GM12878 (cell line): ENCODE data around the gene UBB. TPM values are rescaled to one million over a fixed set of nuclear protein-coding genes. Genes with fewer than 3 reads are reported as not detected.
A peak's percentile ranks its signal among the peaks of the same experiment; 100 is the strongest.

ENCODE experiments used
- ATAC-seq: fragments of 200-7000 bp; cut with Tn5 transposase; 3 replicates; pipeline ENCODE4 v1.9.1; 2020; ENCODE audit warnings: mild to moderate bottlenecking, moderate library complexity
- BruUV-seq: library from RNA; stranded (reverse); fragments of 400-500 nt; replicated peaks from 2 replicates; lab custom pipeline; 2021; lab: Mats Ljungman, UMichigan
- CTCF ChIA-PET: fragments of 300-600 bp; sonication (Branson Sonifier 250); formaldehyde crosslinking; extraction: SDS; loops from one replicate; lab custom pipeline; 2021; ENCODE audit warnings: inconsistent platforms; lab: Yijun Ruan, JAX
- POLR2A ChIA-PET: fragments of 350-600 bp; formaldehyde crosslinking; extraction: SDS; loops from one replicate; lab custom pipeline; 2021; ENCODE audit warnings: inconsistent platforms; lab: Charles Lee
- RAD21 ChIA-PET: fragments of 300-600 bp; sonication (Branson Sonifier 250); formaldehyde crosslinking; loops from one replicate; lab custom pipeline; 2023; ENCODE audit warnings: antibody characterized with exemption; ENCODE audit not compliant: unreplicated experiment; lab: Charles Lee
- SMC1A ChIA-PET: fragments of 300-600 bp; sonication (Branson Sonifier 250); formaldehyde crosslinking; loops from one replicate; lab custom pipeline; 2023; ENCODE audit not compliant: unreplicated experiment, uncharacterized antibody; lab: Charles Lee
- DNase-seq: peaks from one replicate; pipeline ENCODE4 v3.0.0-alpha.2; 2011; ENCODE audit warnings: low read depth, low spot score
- FAIRE-seq: peaks from 3 replicates; lab custom pipeline; 2011; peaks lifted over from hg19 to GRCh38; lab: Jason Lieb, UNC
- H2AFZ ChIP-seq: 2 replicates; pipeline ENCODE4 v1.6.0; 2011; ENCODE audit warnings: low read depth, low read length, control low read depth; ENCODE audit not compliant: control insufficient read depth
- H3K27ac ChIP-seq: 2 replicates; pipeline ENCODE4 v1.5.1; 2011; ENCODE audit warnings: control low read depth; ENCODE audit not compliant: control insufficient read depth, insufficient read depth
- H3K27me3 ChIP-seq, 2 experiments: replicated peaks in 1 of 2; 2 replicates each; pipeline versions ENCODE4 v1.6.0 to v1.6.1; 2011; ENCODE audit warnings: low read length in 1 of 2; ENCODE audit not compliant: control insufficient read depth in 2 of 2, insufficient read depth in 2 of 2
- H3K36me3 ChIP-seq, 2 experiments: 2 replicates each; pipeline ENCODE4 v1.5.1; 2011; ENCODE audit warnings: low read length in 1 of 2; ENCODE audit not compliant: control insufficient read depth in 2 of 2, insufficient read depth in 2 of 2
- H3K4me1 ChIP-seq: 2 replicates; pipeline ENCODE4 v1.6.1; 2011; ENCODE audit warnings: mild to moderate bottlenecking, low read length, moderate library complexity, mixed read lengths; ENCODE audit not compliant: control insufficient read depth, insufficient read depth
- H3K4me2 ChIP-seq: 2 replicates; pipeline ENCODE4 v1.6.0; 2011; ENCODE audit warnings: control low read depth; ENCODE audit not compliant: control insufficient read depth, insufficient read depth
- H3K4me3 ChIP-seq: fragments of 200-600 bp; sonication (generic); 2 replicates; pipeline ENCODE4 v1.5.1; 2016
- H3K79me2 ChIP-seq: 2 replicates; pipeline ENCODE4 v1.6.0; 2011; ENCODE audit warnings: low read length; ENCODE audit not compliant: control insufficient read depth, insufficient read depth
- H3K9ac ChIP-seq: 2 replicates; pipeline ENCODE4 v1.8.0; 2011; ENCODE audit warnings: low read length, control low read depth, mixed read lengths; ENCODE audit not compliant: control insufficient read depth, insufficient read depth
- H3K9me3 ChIP-seq: replicated peaks from 3 replicates; pipeline ENCODE4 v1.5.1; 2011; ENCODE audit warnings: mild to moderate bottlenecking, low read length; ENCODE audit not compliant: control insufficient read depth, insufficient read depth
- H4K20me1 ChIP-seq: 2 replicates; pipeline ENCODE4 v1.6.0; 2011; ENCODE audit not compliant: control insufficient read depth, insufficient read depth
- BRCA1 ChIP-seq: IDR thresholded peaks from 2 replicates; pipeline ENCODE4 v1.6.1; 2011; ENCODE audit warnings: low read depth, low read length, improper control_type of control experiment
- EGR1 ChIP-seq, 2 experiments: IDR thresholded peaks; 1 replicate in 1 of 2; 2 replicates in 1 of 2; pipeline ENCODE4 v1.6.1; 2011 to 2012; ENCODE audit warnings: low read depth in 2 of 2, low read length in 2 of 2, borderline replicate concordance in 1 of 2, mild to moderate bottlenecking in 1 of 2, moderate library complexity in 1 of 2
- HDAC2 ChIP-seq: fragments of 200-600 bp; sonication (generic); IDR thresholded peaks from 2 replicates; pipeline ENCODE4 v1.6.1; 2017
- KAT2A ChIP-seq: conservative IDR thresholded peaks from 2 replicates; pipeline ENCODE4 v1.6.1; 2011; ENCODE audit warnings: low read depth, low read length; ENCODE audit not compliant: control insufficient read depth
- MYB ChIP-seq: fragments of 150-350 bp; IDR thresholded peaks from 2 replicates; pipeline ENCODE4 v1.6.1; 2014; ENCODE audit warnings: mild to moderate bottlenecking, low read depth, low read length, borderline replicate concordance
- NBN ChIP-seq: fragments of 450-650 bp; IDR thresholded peaks from 2 replicates; pipeline ENCODE4 v1.6.1; 2016
- NFYA ChIP-seq: IDR thresholded peaks from 2 replicates; pipeline ENCODE4 v1.6.1; 2011; ENCODE audit warnings: low read depth, mild to moderate bottlenecking, low read length, improper control_type of control experiment, borderline replicate concordance
- NR2F1 ChIP-seq: fragments of 450-650 bp; conservative IDR thresholded peaks from 2 replicates; pipeline ENCODE4 v1.6.1; 2017; ENCODE audit warnings: mild to moderate bottlenecking
- RUNX3 ChIP-seq: IDR thresholded peaks from 2 replicates; pipeline ENCODE4 v1.6.1; 2012; ENCODE audit warnings: low read length, inconsistent platforms
- SIN3A ChIP-seq: IDR thresholded peaks from 2 replicates; pipeline ENCODE4 v1.6.1; 2012; ENCODE audit warnings: low read depth, low read length, improper control_type of control experiment
- SUZ12 ChIP-seq: fragments of 200-600 bp; sonication (generic); IDR thresholded peaks from one replicate; pipeline ENCODE4 v1.6.1; 2018; ENCODE audit warnings: antibody characterized with exemption, mild to moderate bottlenecking; ENCODE audit not compliant: unreplicated experiment
- ZBED1 ChIP-seq: IDR thresholded peaks from 2 replicates; pipeline ENCODE4 v1.6.1; 2016; ENCODE audit warnings: borderline replicate concordance
- WGBS: methylation state at CpG from one replicate; pipeline ENCODE4 v1.1.6; 2016; ENCODE audit warnings: low lambda C conversion rate; ENCODE audit not compliant: insufficient replicate concordance, insufficient coverage; ENCODE audit errors: missing lambda C conversion rate; 5-methylcytosine and 5-hydroxymethylcytosine counted together
- in situ Hi-C: fragments of 300-500 bp; cut with MboI; formaldehyde crosslinking; loops from 9 replicates; pipeline ENCODE4 v1.14.3; 2018; ENCODE audit warnings: mixed read lengths
- intact Hi-C: fragments of 100-400 bp; cut with micrococcal nuclease; formaldehyde crosslinking; loops from one replicate; pipeline ENCODE4 v1.14.2; 2022; ENCODE audit not compliant: unreplicated experiment
- polyA plus RNA-seq, 11 experiments: library from polyadenylated mRNA; depleted of rRNA in 4 of 11; unstranded in 6 of 11; stranded (reverse) in 5 of 11; fragments of >200 nt; fragmentation: Nextera tagmentation in 4 of 11; fragmentation: Illumina TruSeq in 1 of 11; extraction: Ambion mirVana in 4 of 11; extraction: Trizol in 1 of 11; gene quantifications; 1 replicate in 1 of 11; 2 replicates in 10 of 11; pipeline versions ENCODE4 v1.2.1 to v1.2.3, GENCODE V29; 2011 to 2016; ENCODE audit warnings: inconsistent platforms in 2 of 11, missing spikeins in 2 of 11, low read depth in 1 of 11
- total RNA-seq, 4 experiments: library from RNA; depleted of rRNA in 3 of 4; stranded (reverse); fragments of >200 nt in 3 of 4; fragmentation: Illumina TruSeq in 1 of 4; extraction: Trizol in 1 of 4; gene quantifications; 2 replicates each; pipeline versions ENCODE4 v1.2.1 to v1.2.3, GENCODE V29; 2013 to 2021
- TF ChIP-seq, protein P1 (sequence below): fragments of 450-650 bp; IDR thresholded peaks from 2 replicates; pipeline ENCODE4 v1.6.1; 2017; ENCODE audit warnings: mild to moderate bottlenecking, low read depth, inconsistent platforms; ENCODE audit not compliant: poor library complexity, severe bottlenecking
- TF ChIP-seq, protein P2 (sequence below): fragments of 450-650 bp; IDR thresholded peaks from 2 replicates; pipeline ENCODE4 v1.6.1; 2016; ENCODE audit warnings: mild to moderate bottlenecking, moderate library complexity, borderline replicate concordance
- TF ChIP-seq, protein P3 (sequence below): fragments of 450-650 bp; formaldehyde crosslinking; IDR thresholded peaks from 2 replicates; pipeline ENCODE4 v1.5.0; 2022; ENCODE audit warnings: mild to moderate bottlenecking, missing genetic modification characterization

The UBB gene
- total and polyA plus RNA-seq, 10 of the 15 experiments (the other 5 are each of a cell fraction or from before 2014, with no cell fraction given), result 1,133 to 4,246 (median 2,099) TPM

DNA sequence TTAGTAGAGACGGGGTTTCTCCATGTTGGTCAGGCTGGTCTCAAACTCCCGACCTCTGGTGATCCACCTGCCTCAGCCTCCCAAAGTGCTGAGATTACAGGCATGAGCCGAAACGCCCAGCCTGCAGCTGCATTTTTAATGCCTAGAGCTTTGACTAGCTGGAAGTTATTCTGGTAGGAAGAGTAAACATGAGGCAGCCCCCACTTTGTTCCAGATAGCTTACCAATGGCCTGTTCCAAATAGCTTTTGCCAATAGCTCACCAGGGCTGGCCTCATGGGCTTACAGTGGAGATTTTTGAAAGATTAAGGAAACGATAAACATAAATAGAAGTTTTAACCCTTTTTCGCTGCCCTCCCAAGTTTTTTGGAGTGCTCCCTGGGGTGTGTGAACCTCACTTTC lies 44.3 kb downstream of the UBB start:
- peaks cover 6% of the 10 kb centered on the region for H3K79me2 ChIP-seq
- no peaks in the 10 kb centered on the region for H3K9me3 ChIP-seq
- no peak overlapping the region for H3K4me2 ChIP-seq
- TF ChIP-seq SIN3A (no peak), NFYA (no peak), ZBED1 (no peak), BRCA1 (no peak), RUNX3 (no peak), NBN (no peak), KAT2A (no peak), EGR1 (IDR thresholded peaks at IDR 0.05; ENCODE audit: borderline replicate concordance in 1 of 2, low read depth in 2 of 2, low read length in 2 of 2) (no peak), MYB (no peak), NR2F1 (no peak), SUZ12 (no peak), HDAC2 (no peak)
- TF ChIP-seq, protein P1, sequence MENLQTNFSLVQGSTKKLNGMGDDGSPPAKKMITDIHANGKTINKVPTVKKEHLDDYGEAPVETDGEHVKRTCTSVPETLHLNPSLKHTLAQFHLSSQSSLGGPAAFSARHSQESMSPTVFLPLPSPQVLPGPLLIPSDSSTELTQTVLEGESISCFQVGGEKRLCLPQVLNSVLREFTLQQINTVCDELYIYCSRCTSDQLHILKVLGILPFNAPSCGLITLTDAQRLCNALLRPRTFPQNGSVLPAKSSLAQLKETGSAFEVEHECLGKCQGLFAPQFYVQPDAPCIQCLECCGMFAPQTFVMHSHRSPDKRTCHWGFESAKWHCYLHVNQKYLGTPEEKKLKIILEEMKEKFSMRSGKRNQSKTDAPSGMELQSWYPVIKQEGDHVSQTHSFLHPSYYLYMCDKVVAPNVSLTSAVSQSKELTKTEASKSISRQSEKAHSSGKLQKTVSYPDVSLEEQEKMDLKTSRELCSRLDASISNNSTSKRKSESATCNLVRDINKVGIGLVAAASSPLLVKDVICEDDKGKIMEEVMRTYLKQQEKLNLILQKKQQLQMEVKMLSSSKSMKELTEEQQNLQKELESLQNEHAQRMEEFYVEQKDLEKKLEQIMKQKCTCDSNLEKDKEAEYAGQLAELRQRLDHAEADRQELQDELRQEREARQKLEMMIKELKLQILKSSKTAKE, result no peak
- TF ChIP-seq, protein P2, sequence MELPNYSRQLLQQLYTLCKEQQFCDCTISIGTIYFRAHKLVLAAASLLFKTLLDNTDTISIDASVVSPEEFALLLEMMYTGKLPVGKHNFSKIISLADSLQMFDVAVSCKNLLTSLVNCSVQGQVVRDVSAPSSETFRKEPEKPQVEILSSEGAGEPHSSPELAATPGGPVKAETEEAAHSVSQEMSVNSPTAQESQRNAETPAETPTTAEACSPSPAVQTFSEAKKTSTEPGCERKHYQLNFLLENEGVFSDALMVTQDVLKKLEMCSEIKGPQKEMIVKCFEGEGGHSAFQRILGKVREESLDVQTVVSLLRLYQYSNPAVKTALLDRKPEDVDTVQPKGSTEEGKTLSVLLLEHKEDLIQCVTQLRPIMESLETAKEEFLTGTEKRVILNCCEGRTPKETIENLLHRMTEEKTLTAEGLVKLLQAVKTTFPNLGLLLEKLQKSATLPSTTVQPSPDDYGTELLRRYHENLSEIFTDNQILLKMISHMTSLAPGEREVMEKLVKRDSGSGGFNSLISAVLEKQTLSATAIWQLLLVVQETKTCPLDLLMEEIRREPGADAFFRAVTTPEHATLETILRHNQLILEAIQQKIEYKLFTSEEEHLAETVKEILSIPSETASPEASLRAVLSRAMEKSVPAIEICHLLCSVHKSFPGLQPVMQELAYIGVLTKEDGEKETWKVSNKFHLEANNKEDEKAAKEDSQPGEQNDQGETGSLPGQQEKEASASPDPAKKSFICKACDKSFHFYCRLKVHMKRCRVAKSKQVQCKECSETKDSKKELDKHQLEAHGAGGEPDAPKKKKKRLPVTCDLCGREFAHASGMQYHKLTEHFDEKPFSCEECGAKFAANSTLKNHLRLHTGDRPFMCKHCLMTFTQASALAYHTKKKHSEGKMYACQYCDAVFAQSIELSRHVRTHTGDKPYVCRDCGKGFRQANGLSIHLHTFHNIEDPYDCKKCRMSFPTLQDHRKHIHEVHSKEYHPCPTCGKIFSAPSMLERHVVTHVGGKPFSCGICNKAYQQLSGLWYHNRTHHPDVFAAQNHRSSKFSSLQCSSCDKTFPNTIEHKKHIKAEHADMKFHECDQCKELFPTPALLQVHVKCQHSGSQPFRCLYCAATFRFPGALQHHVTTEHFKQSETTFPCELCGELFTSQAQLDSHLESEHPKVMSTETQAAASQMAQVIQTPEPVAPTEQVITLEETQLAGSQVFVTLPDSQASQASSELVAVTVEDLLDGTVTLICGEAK, result no peak
- TF ChIP-seq, protein P3, sequence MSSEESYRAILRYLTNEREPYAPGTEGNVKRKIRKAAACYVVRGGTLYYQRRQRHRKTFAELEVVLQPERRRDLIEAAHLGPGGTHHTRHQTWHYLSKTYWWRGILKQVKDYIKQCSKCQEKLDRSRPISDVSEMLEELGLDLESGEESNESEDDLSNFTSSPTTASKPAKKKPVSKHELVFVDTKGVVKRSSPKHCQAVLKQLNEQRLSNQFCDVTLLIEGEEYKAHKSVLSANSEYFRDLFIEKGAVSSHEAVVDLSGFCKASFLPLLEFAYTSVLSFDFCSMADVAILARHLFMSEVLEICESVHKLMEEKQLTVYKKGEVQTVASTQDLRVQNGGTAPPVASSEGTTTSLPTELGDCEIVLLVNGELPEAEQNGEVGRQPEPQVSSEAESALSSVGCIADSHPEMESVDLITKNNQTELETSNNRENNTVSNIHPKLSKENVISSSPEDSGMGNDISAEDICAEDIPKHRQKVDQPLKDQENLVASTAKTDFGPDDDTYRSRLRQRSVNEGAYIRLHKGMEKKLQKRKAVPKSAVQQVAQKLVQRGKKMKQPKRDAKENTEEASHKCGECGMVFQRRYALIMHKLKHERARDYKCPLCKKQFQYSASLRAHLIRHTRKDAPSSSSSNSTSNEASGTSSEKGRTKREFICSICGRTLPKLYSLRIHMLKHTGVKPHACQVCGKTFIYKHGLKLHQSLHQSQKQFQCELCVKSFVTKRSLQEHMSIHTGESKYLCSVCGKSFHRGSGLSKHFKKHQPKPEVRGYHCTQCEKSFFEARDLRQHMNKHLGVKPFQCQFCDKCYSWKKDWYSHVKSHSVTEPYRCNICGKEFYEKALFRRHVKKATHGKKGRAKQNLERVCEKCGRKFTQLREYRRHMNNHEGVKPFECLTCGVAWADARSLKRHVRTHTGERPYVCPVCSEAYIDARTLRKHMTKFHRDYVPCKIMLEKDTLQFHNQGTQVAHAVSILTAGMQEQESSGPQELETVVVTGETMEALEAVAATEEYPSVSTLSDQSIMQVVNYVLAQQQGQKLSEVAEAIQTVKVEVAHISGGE (CRISPR knock-in tag), result no peak
- ATAC-seq, result no peak
- RAD21 ChIA-PET, result interaction anchor here (1.7 kb wide), 1 partner anchor 13 kb away, joined by 5 read pairs; no protein-coding TSS in a partner anchor
- peaks cover under 1% of the 10 kb centered on the region for H3K4me1 ChIP-seq
- SMC1A ChIA-PET, result interaction anchor here (0.8 to 1.8 kb wide), 4 partner anchors 8 to 21 kb away, joined by 3 to 4 read pairs (median 4); partner anchors contain the start of gene TRPV2
- in situ Hi-C loops, result no loop called here
- no peak overlapping the region for H3K27ac ChIP-seq
- DNase-seq, result no peak
- FAIRE-seq, result no peak
- intact Hi-C loops, result no loop called here
- peaks cover 30 to 36% of the 10 kb centered on the region in 2 experiments for H3K36me3 ChIP-seq
- no peak overlapping the region for H2AFZ ChIP-seq
- no peak overlapping the region for H3K4me3 ChIP-seq
- 72% methylated on average over 6 of the region's 6 CpGs for WGBS
- POLR2A ChIA-PET, result interaction anchor here (0.6 kb wide), 1 partner anchor 98 kb away, joined by 3 read pairs; no protein-coding TSS in a partner anchor
- H4K20me1 ChIP-seq, result no peaks in the 10 kb centered on the region
- BruUV-seq, result TSS peak; percentile 20
- CTCF ChIA-PET, result interaction anchor here (0.5 to 1.2 kb wide), 2 partner anchors 13 to 22 kb away, joined by 3 to 4 read pairs; no protein-coding TSS in a partner anchor
- H3K9ac ChIP-seq, result no peak overlapping the region
- H3K27me3 ChIP-seq, result no peaks in the 10 kb centered on the region
